ENCODE data around the gene ZNF683. TPM values are rescaled to one million over a fixed set of nuclear protein-coding genes. Genes with fewer than 3 reads are reported as not detected.

ZNF683 gene
- total and polyA plus RNA-seq, 9 of the 15 experiments (the other 6 are each of a cell fraction or from before 2014, with no cell fraction given) = not detected

GRCh38 chr1:26376050-26376449, 3.5 kb upstream of the ZNF683 start (continued):
- no peak for TF ChIP-seq ZNF280A (IDR thresholded peaks at IDR 0.05; ENCODE audit: low read depth, partially characterized antibody)
- no peak for TF ChIP-seq ATF4 (CRISPR knock-in tag; IDR thresholded peaks at IDR 0.05)
- TF ChIP-seq TARDBP (IDR thresholded peaks at IDR 0.05) = no peak
- TF ChIP-seq THRB (CRISPR knock-in tag; conservative IDR thresholded peaks at IDR 0.05) = no peak
- no peak for TF ChIP-seq STAT5A (IDR thresholded peaks at IDR 0.05; ENCODE audit: borderline replicate concordance, low read length)
- no peak for TF ChIP-seq MNT (conservative IDR thresholded peaks at IDR 0.05)
- TF ChIP-seq CBX3 (IDR thresholded peaks at IDR 0.05; ENCODE audit: borderline replicate concordance in 1 of 2, low read length in 2 of 2) = peak in 1 of 2 experiments; percentile 24; a peak in 1 of 3 replicates
- no peak for TF ChIP-seq RAD21 (CRISPR knock-in tag; conservative IDR thresholded peaks at IDR 0.05 in 1 of 2, IDR thresholded peaks at IDR 0.05 in 1 of 2)
- TF ChIP-seq KDM1A (IDR thresholded peaks at IDR 0.05) = peak; percentile 43 to 74
- TF ChIP-seq ZNF146 (CRISPR knock-in tag; IDR thresholded peaks at IDR 0.05; ENCODE audit: unreplicated experiment) = peak; percentile 100
- no peak for TF ChIP-seq KDM2B (CRISPR knock-in tag; IDR thresholded peaks at IDR 0.05)
- TF ChIP-seq BCOR (IDR thresholded peaks at IDR 0.05) = peak; percentile 88
- no peak for TF ChIP-seq GTF3C2 (IDR thresholded peaks at IDR 0.05; ENCODE audit: borderline replicate concordance, extremely low read depth, insufficient read length)
- TF ChIP-seq RBM25 (IDR thresholded peaks at IDR 0.05; ENCODE audit: low read depth, low read length, severe bottlenecking) = peak; percentile 55
- no peak for TF ChIP-seq ZNF699 (CRISPR knock-in tag; IDR thresholded peaks at IDR 0.05; ENCODE audit: insufficient replicate concordance)
- no peak for TF ChIP-seq CTBP1 (IDR thresholded peaks at IDR 0.05; ENCODE audit: borderline replicate concordance)
- no peak for TF ChIP-seq ZNF785 (CRISPR knock-in tag; IDR thresholded peaks at IDR 0.05)
- TF ChIP-seq NFATC3 (IDR thresholded peaks at IDR 0.05) = no peak
- TF ChIP-seq NFIX (CRISPR knock-in tag; IDR thresholded peaks at IDR 0.05; ENCODE audit: low read depth) = no peak
- TF ChIP-seq SMARCA4 (IDR thresholded peaks at IDR 0.05) = no peak
- no peak for TF ChIP-seq STAT5B (CRISPR knock-in tag; IDR thresholded peaks at IDR 0.05)
